Heart left ventricle (tissue), 13 donors: ENCODE data around the gene MYH15.

Experiments used
- CTCF ChIP-seq, 12 donors: fragments of 200-600 bp; sonication (generic) in 4 of 12; IDR thresholded peaks; one replicate each; pipeline versions ENCODE4 v1.5.0 to v1.8.0; 2018 to 2022; ENCODE audit warnings: antibody characterized with exemption in 12 of 12, mild to moderate bottlenecking in 5 of 12
- POLR2A ChIP-seq, 2 donors: fragments of 450-650 bp; IDR thresholded peaks; one replicate each; pipeline ENCODE4 v1.6.1; 2017; ENCODE audit warnings: antibody characterized with exemption in 2 of 2, mild to moderate bottlenecking in 2 of 2, moderate library complexity in 2 of 2
- donor health status: ischemic (EF 13 %, LVEDD 7.1; RV severe dilation, severe dysfunction).
- donor health status: DM: no; HTN: yes; CAD: no.
- donor health status: DM: no; HTN: no; CAD: no.
- donor health status: ischemic (EF 25% LVEDD 6.9; RV normal size, moderate dysfunction).
- donor health status: ischemic (EF 25% LVEDD 5.7; RV mildly dilated, moderate dysfunction).
- donor health status: ischemic (EF 35%, LVEDD 5.7; RV mildly dilated, moderate dysfunction).
- donor health status: nonischemic (EF 11% LVEDD 7.7; RV severe dilation, severe dysfunction).
- donor health status: DM: yes; HTN: yes; CAD: no.
- donor health status: PGD.
- donor health status: ischemic (EF 29% LVEDD 5.4; RV normal size, mild dysfunction).
- donor health status: nonischemic (EF 23%, LVEDD 6.1; RV moderate dilation, normal function).

GRCh38 chr3:108346301-108347227 is 163.8 kb downstream of the MYH15 start:
- no peak for TF ChIP-seq POLR2A (IDR thresholded peaks at IDR 0.05)
- no peak for TF ChIP-seq CTCF (IDR thresholded peaks at IDR 0.05)
